Osteoblast (primary cell): ENCODE measurements around the gene MAP2K6. TPM values are rescaled to one million over a fixed set of nuclear protein-coding genes. Genes with fewer than 3 reads are reported as not detected.

ENCODE experiments used
- DNase-seq: peaks from one replicate; pipeline ENCODE4 v3.0.0; 2011; ENCODE audit warnings: low spot score, mixed read lengths; ENCODE audit not compliant: insufficient read length; ENCODE audit errors: missing footprints
- H2AFZ ChIP-seq: 2 replicates; pipeline ENCODE4 v1.6.0; 2011; ENCODE audit warnings: mild to moderate bottlenecking, low read length
- H3K27ac ChIP-seq: 2 replicates; pipeline ENCODE4 v1.5.1; 2011; ENCODE audit warnings: mild to moderate bottlenecking, low read depth, low read length, moderate library complexity
- H3K27me3 ChIP-seq: 2 replicates; pipeline ENCODE4 v1.6.0; 2012; ENCODE audit warnings: mild to moderate bottlenecking, control low read depth, inconsistent platforms, low read length, moderate library complexity; ENCODE audit not compliant: insufficient read depth
- H3K36me3 ChIP-seq: 2 replicates; pipeline ENCODE4 v1.5.1; 2011; ENCODE audit warnings: mild to moderate bottlenecking, low read length, control low read depth, moderate library complexity; ENCODE audit not compliant: insufficient read depth
- H3K4me1 ChIP-seq: 2 replicates; pipeline ENCODE4 v1.5.1; 2011; ENCODE audit warnings: mild to moderate bottlenecking, low read length, control low read depth, moderate library complexity; ENCODE audit not compliant: insufficient read depth
- H3K4me2 ChIP-seq: 2 replicates; pipeline ENCODE4 v1.6.0; 2011; ENCODE audit warnings: mild to moderate bottlenecking, low read length; ENCODE audit not compliant: insufficient read depth
- H3K4me3 ChIP-seq: fragments of 200-600 bp; sonication (generic); 3 replicates; pipeline ENCODE4 v1.5.1; 2012; ENCODE audit warnings: mild to moderate bottlenecking, low read length, inconsistent platforms; ENCODE audit not compliant: insufficient read depth
- H3K79me2 ChIP-seq: 2 replicates; pipeline ENCODE4 v1.6.0; 2012; ENCODE audit warnings: mild to moderate bottlenecking, low read length, control low read depth, inconsistent platforms; ENCODE audit not compliant: insufficient read depth
- H3K9me3 ChIP-seq: 2 replicates; pipeline ENCODE4 v1.5.1; 2011; ENCODE audit warnings: low read depth, low read length, control low read depth
- H4K20me1 ChIP-seq: 2 replicates; pipeline ENCODE4 v1.6.0; 2012; ENCODE audit warnings: mild to moderate bottlenecking, low read length, control low read depth; ENCODE audit not compliant: insufficient read depth
- total RNA-seq: library from RNA; depleted of rRNA; stranded (reverse); fragments of >200 nt; gene quantifications from 2 replicates; pipeline ENCODE4 v1.2.3, GENCODE V29; 2012
- TF ChIP-seq, protein P1 (sequence below): IDR thresholded peaks from 2 replicates; pipeline ENCODE4 v1.5.1; 2011; ENCODE audit warnings: mild to moderate bottlenecking, low read depth, low read length, moderate library complexity; ENCODE audit errors: extremely low read depth

The MAP2K6 gene
- total RNA-seq, 1 donor: 2.5 TPM

DNA sequence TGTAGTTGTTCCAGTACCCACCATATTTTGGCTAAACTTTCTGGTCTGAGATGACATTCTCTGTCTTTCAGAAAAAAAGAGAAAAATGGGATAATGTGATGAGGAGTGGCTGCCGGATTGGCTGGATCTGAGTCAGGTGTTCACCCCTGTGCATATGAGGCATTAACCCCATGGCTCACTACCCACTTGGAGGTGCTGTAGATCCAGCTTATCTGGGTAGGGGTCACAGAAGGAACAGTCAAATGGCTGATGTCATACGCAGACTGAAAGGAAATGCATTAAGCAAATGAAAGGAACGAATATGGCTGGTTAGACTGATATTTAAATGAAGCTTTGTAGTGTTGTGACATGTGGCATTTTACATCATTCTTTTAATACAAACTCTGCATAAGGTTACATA lies 17.3 kb downstream of the MAP2K6 start:
- Histone ChIP-seq H3K4me1 (no peaks in the 10 kb centered on the region), H3K27ac (no peak overlapping the region), H3K79me2 (no peaks in the 10 kb centered on the region), H3K4me2 (no peak overlapping the region), H3K27me3 (no peaks in the 10 kb centered on the region), H2AFZ (no peak overlapping the region), H3K4me3 (no peak overlapping the region), H4K20me1 (no peaks in the 10 kb centered on the region), H3K9me3 (no peaks in the 10 kb centered on the region), H3K36me3 (no peaks in the 10 kb centered on the region)
- DNase-seq: no peak
- TF ChIP-seq, protein P1, sequence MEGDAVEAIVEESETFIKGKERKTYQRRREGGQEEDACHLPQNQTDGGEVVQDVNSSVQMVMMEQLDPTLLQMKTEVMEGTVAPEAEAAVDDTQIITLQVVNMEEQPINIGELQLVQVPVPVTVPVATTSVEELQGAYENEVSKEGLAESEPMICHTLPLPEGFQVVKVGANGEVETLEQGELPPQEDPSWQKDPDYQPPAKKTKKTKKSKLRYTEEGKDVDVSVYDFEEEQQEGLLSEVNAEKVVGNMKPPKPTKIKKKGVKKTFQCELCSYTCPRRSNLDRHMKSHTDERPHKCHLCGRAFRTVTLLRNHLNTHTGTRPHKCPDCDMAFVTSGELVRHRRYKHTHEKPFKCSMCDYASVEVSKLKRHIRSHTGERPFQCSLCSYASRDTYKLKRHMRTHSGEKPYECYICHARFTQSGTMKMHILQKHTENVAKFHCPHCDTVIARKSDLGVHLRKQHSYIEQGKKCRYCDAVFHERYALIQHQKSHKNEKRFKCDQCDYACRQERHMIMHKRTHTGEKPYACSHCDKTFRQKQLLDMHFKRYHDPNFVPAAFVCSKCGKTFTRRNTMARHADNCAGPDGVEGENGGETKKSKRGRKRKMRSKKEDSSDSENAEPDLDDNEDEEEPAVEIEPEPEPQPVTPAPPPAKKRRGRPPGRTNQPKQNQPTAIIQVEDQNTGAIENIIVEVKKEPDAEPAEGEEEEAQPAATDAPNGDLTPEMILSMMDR: no peak

DNA sequence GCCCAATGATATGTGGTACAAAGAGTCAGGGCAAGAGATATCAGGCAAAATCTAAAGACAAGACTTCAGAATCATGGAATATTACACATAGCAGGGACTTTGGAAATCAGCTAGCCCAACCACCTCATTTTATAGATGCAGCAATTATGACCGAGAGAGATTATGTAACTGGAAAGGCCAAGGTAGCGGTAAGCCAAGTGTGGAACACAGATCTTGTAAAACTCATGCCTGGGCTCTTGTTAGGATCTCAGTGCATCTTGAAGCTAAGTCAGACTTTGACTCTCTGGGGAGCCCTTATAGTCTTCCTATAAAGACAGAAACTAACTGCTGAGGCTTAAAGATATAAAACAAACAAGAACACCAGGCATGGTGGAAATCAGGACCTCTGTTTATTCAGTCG lies 18.6 kb downstream of the MAP2K6 start:
- Histone ChIP-seq H4K20me1 (no peaks in the 10 kb centered on the region), H3K4me3 (no peak overlapping the region), H3K27me3 (no peaks in the 10 kb centered on the region), H2AFZ (no peak overlapping the region), H3K4me2 (no peak overlapping the region), H3K4me1 (no peaks in the 10 kb centered on the region), H3K9me3 (no peaks in the 10 kb centered on the region), H3K27ac (no peak overlapping the region), H3K79me2 (no peaks in the 10 kb centered on the region), H3K36me3 (no peaks in the 10 kb centered on the region)
- no peak for DNase-seq
- TF ChIP-seq, protein P1: no peak

DNA sequence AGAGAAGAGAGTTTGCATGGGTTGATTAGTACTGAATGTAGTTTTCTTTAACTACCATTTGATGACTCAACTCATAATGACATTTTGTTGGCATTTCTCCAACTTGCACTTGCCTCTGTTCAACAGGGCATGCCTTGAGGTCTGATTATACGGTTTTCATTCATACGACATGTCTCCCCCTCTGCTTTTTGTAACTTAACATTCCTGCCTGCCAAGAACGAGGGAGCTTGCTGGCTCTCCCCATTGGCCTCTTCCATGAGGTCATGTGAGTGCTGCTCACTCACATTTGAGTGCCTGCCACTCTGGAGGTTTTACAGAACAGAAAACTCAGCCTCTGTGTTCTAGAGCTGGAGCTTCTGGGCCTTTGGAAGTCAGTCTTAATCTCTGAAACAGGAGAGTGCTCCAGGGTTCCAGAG lies 19.7 kb downstream of the MAP2K6 start:
- Histone ChIP-seq H3K4me1 (no peaks in the 10 kb centered on the region), H3K79me2 (no peaks in the 10 kb centered on the region), H4K20me1 (no peaks in the 10 kb centered on the region), H3K4me3 (no peak overlapping the region), H3K9me3 (no peaks in the 10 kb centered on the region), H3K4me2 (no peak overlapping the region), H3K27me3 (no peaks in the 10 kb centered on the region), H3K36me3 (no peaks in the 10 kb centered on the region), H2AFZ (no peak overlapping the region), H3K27ac (no peak overlapping the region)
- no peak for DNase-seq
- TF ChIP-seq, protein P1: no peak

DNA sequence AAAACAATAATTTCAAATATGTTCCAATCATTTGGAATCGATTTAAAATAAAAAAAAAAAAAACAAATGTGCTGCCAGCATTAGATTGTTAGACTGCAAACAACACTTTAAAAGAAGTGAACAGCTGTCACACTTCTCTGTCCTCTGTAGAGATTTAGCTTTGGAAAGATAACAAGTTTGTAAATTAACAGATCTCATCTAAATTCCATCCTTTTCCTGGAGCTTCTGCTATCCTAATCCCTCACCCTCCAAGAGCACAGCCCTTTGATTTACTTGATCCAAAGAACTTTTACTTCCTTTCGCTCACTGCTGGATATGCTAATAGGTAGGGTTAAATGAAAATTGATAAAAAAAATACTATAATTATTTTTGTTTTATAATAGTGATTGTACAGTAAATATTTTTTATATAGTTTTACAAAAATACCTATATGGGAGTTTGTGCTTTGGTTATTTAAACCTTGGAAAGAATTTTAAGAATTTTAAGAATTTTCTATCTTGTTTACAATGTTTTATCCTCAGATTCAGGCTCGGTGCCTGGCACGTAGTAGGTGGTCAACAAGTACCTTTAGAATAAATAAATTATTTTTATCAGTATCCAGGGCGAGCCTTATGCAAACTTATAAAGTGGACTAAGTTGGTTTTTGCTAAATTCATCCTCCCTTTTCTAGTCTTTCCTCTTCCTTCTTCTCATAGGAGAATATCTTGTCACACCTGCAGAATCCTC lies 21.6 kb downstream of the MAP2K6 start:
- no peaks in the 10 kb centered on the region for H3K4me1 ChIP-seq
- H3K27me3 ChIP-seq: no peaks in the 10 kb centered on the region
- no peaks in the 10 kb centered on the region for H3K36me3 ChIP-seq
- no peak overlapping the region for H2AFZ ChIP-seq
- H3K4me2 ChIP-seq: no peak overlapping the region
- DNase-seq: no peak
- TF ChIP-seq, protein P1: no peak
- no peaks in the 10 kb centered on the region for H3K79me2 ChIP-seq
- H3K4me3 ChIP-seq: no peak overlapping the region
- no peaks in the 10 kb centered on the region for H3K9me3 ChIP-seq
- H4K20me1 ChIP-seq: no peaks in the 10 kb centered on the region
- H3K27ac ChIP-seq: no peak overlapping the region
